Esophagus muscularis mucosa (tissue), 2 donors: ENCODE results near the gene IFNA1.

Source experiments
- POLR2A ChIP-seq: fragments of 450-650 bp; IDR thresholded peaks from one replicate; pipeline ENCODE4 v1.6.1; 2017; ENCODE audit warnings: antibody characterized with exemption, moderate library complexity, mild to moderate bottlenecking, low read depth
- POLR2AphosphoS5 ChIP-seq, 2 donors: sonication (generic); formaldehyde crosslinking; IDR thresholded peaks; one replicate each; pipeline ENCODE4 v1.6.1; 2017; ENCODE audit warnings: antibody characterized with exemption in 2 of 2

GRCh38 chr9:21470126-21470525 is 29.9 kb downstream of the IFNA1 start:
- no peak for TF ChIP-seq POLR2AphosphoS5 (IDR thresholded peaks at IDR 0.05)
- no peak for TF ChIP-seq POLR2A
